Liver (tissue), 3 donors: ENCODE measurements around the gene LPA.

Experiments
- MAX ChIP-seq: IDR thresholded peaks from 2 replicates; pipeline ENCODE4 v1.6.1; 2016; ENCODE audit warnings: antibody characterized with exemption
- SP1 ChIP-seq: IDR thresholded peaks from 2 replicates; pipeline ENCODE4 v1.6.1; 2018; ENCODE audit warnings: antibody characterized with exemption, mild to moderate bottlenecking
- TAF1 ChIP-seq: conservative IDR thresholded peaks from 2 replicates; pipeline ENCODE4 v1.6.1; 2016; ENCODE audit warnings: antibody characterized with exemption, mild to moderate bottlenecking
- TF ChIP-seq, protein P1 (sequence below): fragments of 150-350 bp; IDR thresholded peaks from 2 replicates; pipeline ENCODE4 v1.5.1; 2017; ENCODE audit warnings: improper control_type of control experiment, low read depth, low read length; ENCODE audit not compliant: missing input control
- donor health status: healthy.
- donor health status: healthy.

GRCh38 chr6:160487116-160487515, 177.0 kb downstream of the LPA start:
- TF ChIP-seq SP1 (no peak), MAX (no peak), TAF1 (no peak)
- TF ChIP-seq, protein P1, sequence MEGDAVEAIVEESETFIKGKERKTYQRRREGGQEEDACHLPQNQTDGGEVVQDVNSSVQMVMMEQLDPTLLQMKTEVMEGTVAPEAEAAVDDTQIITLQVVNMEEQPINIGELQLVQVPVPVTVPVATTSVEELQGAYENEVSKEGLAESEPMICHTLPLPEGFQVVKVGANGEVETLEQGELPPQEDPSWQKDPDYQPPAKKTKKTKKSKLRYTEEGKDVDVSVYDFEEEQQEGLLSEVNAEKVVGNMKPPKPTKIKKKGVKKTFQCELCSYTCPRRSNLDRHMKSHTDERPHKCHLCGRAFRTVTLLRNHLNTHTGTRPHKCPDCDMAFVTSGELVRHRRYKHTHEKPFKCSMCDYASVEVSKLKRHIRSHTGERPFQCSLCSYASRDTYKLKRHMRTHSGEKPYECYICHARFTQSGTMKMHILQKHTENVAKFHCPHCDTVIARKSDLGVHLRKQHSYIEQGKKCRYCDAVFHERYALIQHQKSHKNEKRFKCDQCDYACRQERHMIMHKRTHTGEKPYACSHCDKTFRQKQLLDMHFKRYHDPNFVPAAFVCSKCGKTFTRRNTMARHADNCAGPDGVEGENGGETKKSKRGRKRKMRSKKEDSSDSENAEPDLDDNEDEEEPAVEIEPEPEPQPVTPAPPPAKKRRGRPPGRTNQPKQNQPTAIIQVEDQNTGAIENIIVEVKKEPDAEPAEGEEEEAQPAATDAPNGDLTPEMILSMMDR: no peak
